ENCODE results near the gene ATXN3.

- TF ChIP-seq, protein P1, sequence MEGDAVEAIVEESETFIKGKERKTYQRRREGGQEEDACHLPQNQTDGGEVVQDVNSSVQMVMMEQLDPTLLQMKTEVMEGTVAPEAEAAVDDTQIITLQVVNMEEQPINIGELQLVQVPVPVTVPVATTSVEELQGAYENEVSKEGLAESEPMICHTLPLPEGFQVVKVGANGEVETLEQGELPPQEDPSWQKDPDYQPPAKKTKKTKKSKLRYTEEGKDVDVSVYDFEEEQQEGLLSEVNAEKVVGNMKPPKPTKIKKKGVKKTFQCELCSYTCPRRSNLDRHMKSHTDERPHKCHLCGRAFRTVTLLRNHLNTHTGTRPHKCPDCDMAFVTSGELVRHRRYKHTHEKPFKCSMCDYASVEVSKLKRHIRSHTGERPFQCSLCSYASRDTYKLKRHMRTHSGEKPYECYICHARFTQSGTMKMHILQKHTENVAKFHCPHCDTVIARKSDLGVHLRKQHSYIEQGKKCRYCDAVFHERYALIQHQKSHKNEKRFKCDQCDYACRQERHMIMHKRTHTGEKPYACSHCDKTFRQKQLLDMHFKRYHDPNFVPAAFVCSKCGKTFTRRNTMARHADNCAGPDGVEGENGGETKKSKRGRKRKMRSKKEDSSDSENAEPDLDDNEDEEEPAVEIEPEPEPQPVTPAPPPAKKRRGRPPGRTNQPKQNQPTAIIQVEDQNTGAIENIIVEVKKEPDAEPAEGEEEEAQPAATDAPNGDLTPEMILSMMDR (IDR thresholded peaks at IDR 0.05): no peak
- TF ChIP-seq POLR2A (IDR thresholded peaks at IDR 0.05) (no peak), POLR2AphosphoS5 (IDR thresholded peaks at IDR 0.05; ENCODE audit: insufficient read depth in 1 of 2, low read depth in 1 of 2) (no peak)
These were observed 48.1 kb downstream of the ATXN3 start for GRCh38 chr14:92058006-92058917.

All from vagina (tissue), 2 donors.